H1 (cell line): ENCODE data around the gene UGT1A9. TPM values are rescaled to one million over a fixed set of nuclear protein-coding genes. Genes with fewer than 3 reads are reported as not detected.

Source experiments
- CTCF ChIA-PET: fragments of 300-600 bp; sonication (Branson Sonifier 250); formaldehyde crosslinking; loops from one replicate; lab custom pipeline; 2021; ENCODE audit not compliant: partially characterized antibody; lab: Charles Lee
- POLR2A ChIA-PET: fragments of 300-600 bp; sonication (Branson Sonifier 250); formaldehyde crosslinking; loops from one replicate; lab custom pipeline; 2021; ENCODE audit warnings: inconsistent platforms; ENCODE audit not compliant: partially characterized antibody; lab: Charles Lee
- DNase-seq, 2 experiments: peaks; one replicate each; pipeline versions ENCODE4 v3.0.0 to v3.0.0-alpha.2; 2010 to 2022; ENCODE audit warnings: low spot score in 2 of 2, low read depth in 1 of 2, mixed read lengths in 1 of 2
- FAIRE-seq: peaks from 2 replicates; lab custom pipeline; 2011; peaks lifted over from hg19 to GRCh38; lab: Jason Lieb, UNC
- H2AFZ ChIP-seq: 2 replicates; pipeline ENCODE4 v1.8.1; 2012; ENCODE audit warnings: low read length, inconsistent platforms
- H2AK5ac ChIP-seq: 2 replicates; pipeline ENCODE4 v1.6.1; 2013; ENCODE audit warnings: low read depth, low read length
- H2BK120ac ChIP-seq: replicated peaks from 2 replicates; pipeline ENCODE3; 2013; ENCODE audit warnings: low read depth, low read length, inconsistent platforms
- H2BK12ac ChIP-seq: 2 replicates; pipeline ENCODE4 v1.6.1; 2013; ENCODE audit warnings: low read depth, low read length
- H2BK15ac ChIP-seq: 2 replicates; pipeline ENCODE4 v1.6.1; 2013; ENCODE audit warnings: low read length
- H2BK20ac ChIP-seq: 2 replicates; pipeline ENCODE4 v1.6.1; 2013; ENCODE audit warnings: low read length
- H2BK5ac ChIP-seq: 2 replicates; pipeline ENCODE4 v1.6.1; 2013; ENCODE audit warnings: low read depth, low read length
- H3K14ac ChIP-seq: 2 replicates; pipeline ENCODE4 v1.6.1; 2013; ENCODE audit warnings: inconsistent platforms; ENCODE audit not compliant: insufficient read length
- H3K18ac ChIP-seq: 2 replicates; pipeline ENCODE4 v1.6.1; 2013; ENCODE audit warnings: low read length; ENCODE audit errors: extremely low read depth
- H3K23ac ChIP-seq: 2 replicates; pipeline ENCODE4 v1.6.1; 2013; ENCODE audit warnings: inconsistent platforms; ENCODE audit not compliant: insufficient read length
- H3K23me2 ChIP-seq: 2 replicates; pipeline ENCODE4 v1.6.1; 2013; ENCODE audit warnings: low read depth, low read length
- H3K27ac ChIP-seq: 2 replicates; pipeline ENCODE4 v1.6.1; 2011; ENCODE audit warnings: low read depth, low read length, inconsistent platforms
- H3K27me3 ChIP-seq, 4 experiments: replicated peaks in 1 of 4; 1 replicate in 1 of 4; 2 replicates in 3 of 4; pipeline versions ENCODE4 v1.6.1 to v1.8.1; 2011 to 2013; ENCODE audit warnings: low read length in 3 of 4, mild to moderate bottlenecking in 3 of 4, inconsistent platforms in 2 of 4, mixed read lengths in 2 of 4, moderate library complexity in 1 of 4; ENCODE audit not compliant: control insufficient read depth in 3 of 4, insufficient read depth in 3 of 4; ENCODE audit errors: extremely low read depth in 1 of 4
- H3K36me3 ChIP-seq, 4 experiments: 2 replicates each; pipeline versions ENCODE4 v1.6.1 to v1.8.1; 2011 to 2013; ENCODE audit warnings: mild to moderate bottlenecking in 4 of 4, low read length in 3 of 4, moderate library complexity in 2 of 4, control low read depth in 1 of 4, inconsistent platforms in 1 of 4; ENCODE audit not compliant: insufficient read depth in 4 of 4, control insufficient read depth in 2 of 4
- H3K4ac ChIP-seq: replicated peaks from 2 replicates; pipeline ENCODE3; 2013; ENCODE audit warnings: low read length, low read depth, mixed read lengths, inconsistent platforms; ENCODE audit not compliant: insufficient read length
- H3K4me1 ChIP-seq, 4 experiments: replicated peaks in 1 of 4; 1 replicate in 1 of 4; 2 replicates in 3 of 4; pipeline versions ENCODE4 v1.6.1 to v1.8.1; 2011 to 2013; ENCODE audit warnings: low read length in 3 of 4, inconsistent platforms in 2 of 4, mixed read lengths in 1 of 4; ENCODE audit not compliant: insufficient read depth in 4 of 4, control insufficient read depth in 3 of 4
- H3K4me2 ChIP-seq, 2 experiments: 2 replicates each; pipeline versions ENCODE4 v1.6.1 to v1.8.1; 2011 to 2013; ENCODE audit warnings: low read depth in 2 of 2, low read length in 2 of 2, control low read depth in 1 of 2, inconsistent platforms in 1 of 2, mild to moderate bottlenecking in 1 of 2; ENCODE audit not compliant: insufficient read depth in 1 of 2
- H3K4me3 ChIP-seq, 4 experiments: fragments of 200-600, 300-600 bp in 1 of 4; sonication (generic), shearing (Covaris generic), sonication (Bioruptor Twin) in 1 of 4; 2 replicates each; pipeline versions ENCODE4 v1.5.1 to v1.8.1; 2011 to 2016; ENCODE audit warnings: low read length in 4 of 4, low read depth in 3 of 4, control low read depth in 2 of 4, inconsistent platforms in 2 of 4, mild to moderate bottlenecking in 2 of 4, mixed read lengths in 1 of 4, moderate library complexity in 1 of 4; ENCODE audit not compliant: insufficient read depth in 2 of 4; ENCODE audit errors: extremely low read depth in 1 of 4
- H3K56ac ChIP-seq: replicated peaks from 2 replicates; pipeline ENCODE3; 2013; ENCODE audit warnings: low read depth, mild to moderate bottlenecking, mixed read lengths, low read length, inconsistent platforms; ENCODE audit not compliant: insufficient read length
- H3K79me1 ChIP-seq: 2 replicates; pipeline ENCODE4 v1.6.1; 2013; ENCODE audit warnings: low read depth, low read length, control low read depth
- H3K79me2 ChIP-seq, 2 experiments: 2 replicates each; pipeline versions ENCODE4 v1.6.1 to v1.8.1; 2012 to 2013; ENCODE audit warnings: low read length in 2 of 2, mild to moderate bottlenecking in 2 of 2, inconsistent platforms in 1 of 2; ENCODE audit not compliant: insufficient read depth in 2 of 2, control insufficient read depth in 1 of 2
- H3K9ac ChIP-seq, 4 experiments: replicated peaks in 1 of 4; 1 replicate in 1 of 4; 2 replicates in 3 of 4; pipeline versions ENCODE4 v1.6.1 to v1.8.1; 2011 to 2013; ENCODE audit warnings: low read depth in 3 of 4, low read length in 3 of 4, control low read depth in 2 of 4, mild to moderate bottlenecking in 2 of 4, moderate library complexity in 2 of 4, inconsistent platforms in 1 of 4; ENCODE audit errors: extremely low read depth in 1 of 4
- H3K9me3 ChIP-seq, 2 experiments: 2 replicates each; pipeline versions ENCODE4 v1.6.1 to v1.8.1; 2012 to 2013; ENCODE audit warnings: mild to moderate bottlenecking in 2 of 2, moderate library complexity in 2 of 2, control low read depth in 1 of 2, inconsistent platforms in 1 of 2, low read depth in 1 of 2, low read length in 1 of 2, mixed read lengths in 1 of 2; ENCODE audit not compliant: insufficient read depth in 2 of 2
- H4K20me1 ChIP-seq, 2 experiments: replicated peaks in 1 of 2; 2 replicates each; pipeline versions ENCODE3 to v1.8.1; 2011 to 2013; ENCODE audit warnings: inconsistent platforms in 2 of 2, low read length in 2 of 2, mild to moderate bottlenecking in 1 of 2; ENCODE audit not compliant: insufficient read depth in 2 of 2, control insufficient read depth in 1 of 2
- H4K5ac ChIP-seq: 2 replicates; pipeline ENCODE4 v1.6.1; 2013; ENCODE audit warnings: low read length, low read depth, mixed read lengths, inconsistent platforms; ENCODE audit not compliant: insufficient read length
- H4K8ac ChIP-seq: 2 replicates; pipeline ENCODE4 v1.8.0; 2013; ENCODE audit warnings: mild to moderate bottlenecking, moderate library complexity, low read length, inconsistent platforms; ENCODE audit not compliant: insufficient read depth; ENCODE audit errors: extremely low read depth
- H4K91ac ChIP-seq: replicated peaks from 2 replicates; pipeline ENCODE3; 2013; ENCODE audit warnings: low read length, mixed read lengths, inconsistent platforms; ENCODE audit not compliant: insufficient read length
- CEBPB ChIP-seq: IDR thresholded peaks from 2 replicates; pipeline ENCODE4 v1.6.1; 2012; ENCODE audit warnings: low read depth, low read length
- HDAC2 ChIP-seq, 2 experiments: fragments of 300-600 bp in 1 of 2; sonication (generic) in 1 of 2; IDR thresholded peaks; 2 replicates each; pipeline ENCODE4 v1.6.1; 2011 to 2012; ENCODE audit warnings: low read depth in 2 of 2, low read length in 2 of 2, mild to moderate bottlenecking in 2 of 2, moderate library complexity in 2 of 2, borderline replicate concordance in 1 of 2, inconsistent platforms in 1 of 2
- KDM1A ChIP-seq: fragments of 200-600, 300-600 bp; sonication (generic); IDR thresholded peaks from 2 replicates; pipeline ENCODE4 v1.7.1; 2016; ENCODE audit warnings: mild to moderate bottlenecking, low read length, borderline replicate concordance
- RNF2 ChIP-seq: fragments of 200-900, 300-1000 bp; sonication (generic); IDR thresholded peaks from 2 replicates; pipeline ENCODE4 v1.7.1; 2016; ENCODE audit warnings: borderline replicate concordance, low read depth, mild to moderate bottlenecking, antibody characterized with exemption, low read length; ENCODE audit not compliant: poor library complexity, severe bottlenecking; ENCODE audit errors: missing control alignments
- SAP30 ChIP-seq: fragments of 300-600 bp; sonication (generic); IDR thresholded peaks from 2 replicates; pipeline ENCODE4 v1.7.1; 2012; ENCODE audit warnings: low read length, moderate library complexity, mild to moderate bottlenecking, inconsistent platforms; ENCODE audit not compliant: insufficient read depth, insufficient replicate concordance
- WGBS, 2 experiments: shearing (Covaris generic) in 1 of 2; methylation state at CpG; one replicate each; pipeline versions ENCODE4 v1.1.6 to v1.1.7; 2013 to 2015; ENCODE audit warnings: low lambda C conversion rate in 2 of 2, mixed read lengths in 2 of 2, inconsistent platforms in 1 of 2, low coverage in 1 of 2, missing lambda C conversion rate in 1 of 2; ENCODE audit not compliant: insufficient replicate concordance in 2 of 2, insufficient coverage in 1 of 2, insufficient read length in 1 of 2; ENCODE audit errors: extremely low coverage in 1 of 2, missing lambda C conversion rate in 1 of 2; 5-methylcytosine and 5-hydroxymethylcytosine counted together
- polyA plus RNA-seq, 7 experiments: library from polyadenylated mRNA; depleted of rRNA in 3 of 7; stranded (reverse) in 5 of 7; unstranded in 2 of 7; fragments of >200 nt in 5 of 7; fragments of 200-250 nt in 2 of 7; gene quantifications; 1 replicate in 5 of 7; 2 replicates in 1 of 7; 4 replicates in 1 of 7; pipeline versions ENCODE4 v1.2.1 to v1.2.3, GENCODE V29; 2011 to 2013; ENCODE audit warnings: missing spikeins in 2 of 7, mixed read lengths in 2 of 7
- total RNA-seq: library from RNA; stranded (reverse); fragmentation: NEBNext Ultra II Directional; extraction: Animal tissue kit (Norgen Biotek cat#: 25700); gene quantifications from 2 replicates; pipeline ENCODE4 v1.2.1, GENCODE V29; 2021
- TF ChIP-seq, protein P1 (sequence below): IDR thresholded peaks from 2 replicates; pipeline ENCODE4 v1.6.1; 2012; ENCODE audit warnings: inconsistent platforms

The UGT1A9 gene
- total and polyA plus RNA-seq, 2 of the 8 experiments (the other 6 are each of a cell fraction or from before 2014, with no cell fraction given): not detected

- Histone ChIP-seq H2BK120ac (no peak overlapping the region), H3K36me3 (no peaks in the 10 kb centered on the region), H3K23me2 (no peaks in the 10 kb centered on the region), H3K18ac (no peak overlapping the region), H2AFZ (no peak overlapping the region), H3K9me3 (peaks cover 5 to 21% of the 10 kb centered on the region in 2 experiments; a peak in 2 of 4 replicates), H3K27me3 (no peaks in the 10 kb centered on the region), H3K79me2 (no peaks in the 10 kb centered on the region), H4K5ac (no peak overlapping the region), H3K4ac (no peak overlapping the region), H3K27ac (no peak overlapping the region), H3K56ac (no peak overlapping the region), H3K9ac (no peak overlapping the region), H2BK5ac (no peak overlapping the region), H2AK5ac (no peak overlapping the region), H3K4me1 (no peaks in the 10 kb centered on the region), H3K23ac (no peak overlapping the region), H3K14ac (no peak overlapping the region), H3K4me2 (no peak overlapping the region), H2BK12ac (no peak overlapping the region), H4K8ac (no peak overlapping the region), H3K4me3 (no peak overlapping the region), H2BK20ac (no peak overlapping the region), H2BK15ac (no peak overlapping the region), H4K20me1 (no peaks in the 10 kb centered on the region), H3K79me1 (no peaks in the 10 kb centered on the region), H4K91ac (no peak overlapping the region)
- ChIA-PET CTCF (no interaction called here), POLR2A (no interaction called here)
- no peak for DNase-seq
- no peak for FAIRE-seq
- TF ChIP-seq SAP30: no peak
- TF ChIP-seq HDAC2 (IDR thresholded peaks at IDR 0.05; ENCODE audit: borderline replicate concordance in 1 of 2, low read depth in 2 of 2, low read length in 2 of 2): no peak
- TF ChIP-seq CEBPB: no peak
- TF ChIP-seq KDM1A: no peak
- TF ChIP-seq, protein P1, sequence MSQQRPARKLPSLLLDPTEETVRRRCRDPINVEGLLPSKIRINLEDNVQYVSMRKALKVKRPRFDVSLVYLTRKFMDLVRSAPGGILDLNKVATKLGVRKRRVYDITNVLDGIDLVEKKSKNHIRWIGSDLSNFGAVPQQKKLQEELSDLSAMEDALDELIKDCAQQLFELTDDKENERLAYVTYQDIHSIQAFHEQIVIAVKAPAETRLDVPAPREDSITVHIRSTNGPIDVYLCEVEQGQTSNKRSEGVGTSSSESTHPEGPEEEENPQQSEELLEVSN: no peak
- TF ChIP-seq RNF2: no peak
- WGBS, 2 experiments: 81% methylated on average over 5 of the region's 5 CpGs; no CpG with 5 or more reads in 1 of the 2 experiments
Measured at GRCh38 chr2:233745073-233745755, 73.5 kb downstream of the UGT1A9 start.
